Endometrial microvascular endothelial cells (primary cell): ENCODE data around the gene CASP3. TPM values are rescaled to one million over a fixed set of nuclear protein-coding genes. Genes with fewer than 3 reads are reported as not detected.
"Not testable (repeated sequence)": the region's sequence is repeated elsewhere in the genome, so short reads cannot be mapped to it uniquely, and the experiment has no call there.

Experiments
- in situ Hi-C: cut with HindIII; loops from 2 replicates; pipeline ENCODE4 v1.10.0; 2017; ENCODE audit warnings: low sequenced_read_pairs, low pct_unique_long_range_greater_than_20kb; ENCODE audit errors: inconsistent ontology term
- total RNA-seq: library from RNA; depleted of rRNA; stranded (reverse); fragments of >200 nt; gene quantifications from one replicate; pipeline ENCODE4 v1.2.3, GENCODE V29; 2015; ENCODE audit errors: inconsistent ontology term

Gene CASP3
- total RNA-seq, 1 donor from 2014 or later, result 50.5 TPM

DNA sequence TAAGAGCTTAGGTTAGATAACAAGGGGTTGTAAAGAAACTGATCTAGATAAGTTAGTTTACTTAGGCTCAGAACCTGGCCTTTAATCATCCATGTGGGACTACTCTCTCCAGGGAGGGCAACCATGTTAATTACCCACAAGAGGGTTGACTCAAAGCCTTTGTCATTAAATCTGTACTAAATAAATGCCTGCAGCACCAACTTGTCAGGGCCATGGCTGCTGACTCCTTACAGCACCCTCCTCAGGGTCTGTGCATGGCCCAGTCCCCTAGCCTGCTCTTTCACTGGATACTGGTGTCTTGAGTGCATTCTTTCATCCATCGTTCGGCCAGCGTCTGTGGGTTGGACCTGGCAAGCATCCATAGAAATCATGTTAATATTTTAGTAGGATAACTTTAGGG is 34.7 kb downstream of the CASP3 start:
- in situ Hi-C loops, result no loop called here

DNA sequence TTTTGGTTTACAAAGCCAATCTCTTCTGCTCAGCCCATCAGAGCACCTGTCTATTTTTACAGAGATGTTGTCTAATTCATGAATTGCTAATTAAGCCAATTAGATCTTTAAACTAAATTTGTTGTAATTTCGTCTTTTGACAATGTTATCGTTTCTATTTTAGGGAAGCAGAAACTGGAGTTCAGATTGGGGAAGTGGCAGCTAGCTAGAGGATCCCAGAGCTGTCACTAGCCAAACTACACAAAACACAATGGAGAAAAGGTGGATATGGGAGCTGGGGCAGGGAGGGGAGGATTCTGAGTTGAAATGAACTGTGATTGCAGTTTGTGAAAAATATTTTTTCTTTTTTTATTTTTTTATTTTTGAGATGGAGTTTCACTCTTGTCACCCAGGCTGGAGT is 35.8 kb downstream of the CASP3 start:
- in situ Hi-C loops, result no loop called here

DNA sequence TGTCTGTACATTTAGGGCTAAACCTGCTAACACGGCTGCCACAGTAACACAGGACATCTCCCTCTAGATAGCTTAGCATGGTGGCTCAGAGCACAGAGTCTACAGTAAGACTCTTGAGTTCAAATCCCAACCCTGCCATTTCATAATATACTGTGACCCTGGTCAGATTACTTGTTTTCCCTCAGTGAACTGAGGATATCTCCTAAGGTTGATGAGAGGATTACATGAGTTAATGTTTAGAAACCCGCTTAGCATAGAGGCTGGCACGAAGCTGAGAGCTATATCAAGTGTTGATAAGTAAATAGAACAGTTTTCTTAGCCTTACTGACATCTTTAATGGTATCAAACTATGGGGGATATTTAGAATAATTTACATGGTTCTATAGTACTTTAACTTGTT is 37.2 kb downstream of the CASP3 start:
- in situ Hi-C loops, result no loop called here

DNA sequence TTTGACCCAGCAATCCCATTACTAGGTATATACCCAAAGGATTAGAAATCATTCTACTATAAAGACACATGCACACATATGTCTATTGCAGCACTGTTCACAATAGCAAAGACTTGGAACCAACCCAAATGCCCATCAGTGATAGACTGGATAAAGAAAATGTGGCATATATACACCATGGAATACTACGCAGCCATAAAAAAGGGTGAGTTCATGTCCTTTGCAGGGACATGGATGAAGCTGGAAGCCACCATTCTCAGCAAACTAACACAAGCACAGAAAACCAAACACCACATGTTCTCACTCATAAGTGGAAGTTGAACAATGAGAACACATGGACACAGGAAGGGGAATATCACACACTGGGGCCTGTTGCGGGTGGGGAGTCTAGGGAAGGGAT is 41.8 kb downstream of the CASP3 start:
- in situ Hi-C loops, result not testable (repeated sequence)

DNA sequence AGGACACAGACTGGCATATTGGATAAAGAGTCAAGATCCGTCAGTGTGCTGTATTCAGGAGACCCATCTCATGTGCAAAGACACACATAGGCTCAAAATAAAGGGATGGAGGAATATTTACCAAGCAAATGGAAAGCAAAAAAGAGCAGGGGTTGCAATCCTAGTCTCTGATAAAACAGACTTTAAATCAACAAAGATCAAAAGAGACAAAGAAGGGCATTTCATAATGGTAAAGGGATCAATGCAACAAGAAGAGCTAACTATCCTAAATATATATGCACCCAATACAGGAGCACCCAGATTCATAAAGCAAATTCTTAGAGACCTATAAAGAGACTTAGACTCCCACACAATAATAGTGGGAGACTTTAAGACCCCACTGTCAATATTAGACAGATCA is 46.4 kb downstream of the CASP3 start:
- in situ Hi-C loops, result not testable (repeated sequence)

DNA sequence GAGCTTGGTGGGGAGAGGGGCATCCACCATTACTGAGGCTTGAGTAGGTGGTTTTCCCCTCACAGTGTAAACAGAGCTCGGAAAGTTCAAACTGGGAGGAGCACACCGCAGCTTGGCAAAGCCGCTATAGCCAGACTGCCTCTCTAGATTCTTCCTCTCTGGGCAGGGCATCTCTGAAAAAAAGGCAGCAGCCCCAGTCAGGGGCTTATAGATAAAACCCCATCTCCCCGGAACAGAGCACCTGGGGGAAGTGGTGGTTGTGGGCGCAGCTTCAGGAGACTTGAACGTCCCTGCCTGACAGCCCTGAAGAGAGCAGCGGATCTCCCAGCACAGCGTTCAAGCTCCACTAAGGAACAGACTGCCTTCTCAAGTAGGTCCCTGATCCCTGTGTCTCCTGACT is 48.3 kb downstream of the CASP3 start:
- in situ Hi-C loops, result not testable (repeated sequence)

DNA sequence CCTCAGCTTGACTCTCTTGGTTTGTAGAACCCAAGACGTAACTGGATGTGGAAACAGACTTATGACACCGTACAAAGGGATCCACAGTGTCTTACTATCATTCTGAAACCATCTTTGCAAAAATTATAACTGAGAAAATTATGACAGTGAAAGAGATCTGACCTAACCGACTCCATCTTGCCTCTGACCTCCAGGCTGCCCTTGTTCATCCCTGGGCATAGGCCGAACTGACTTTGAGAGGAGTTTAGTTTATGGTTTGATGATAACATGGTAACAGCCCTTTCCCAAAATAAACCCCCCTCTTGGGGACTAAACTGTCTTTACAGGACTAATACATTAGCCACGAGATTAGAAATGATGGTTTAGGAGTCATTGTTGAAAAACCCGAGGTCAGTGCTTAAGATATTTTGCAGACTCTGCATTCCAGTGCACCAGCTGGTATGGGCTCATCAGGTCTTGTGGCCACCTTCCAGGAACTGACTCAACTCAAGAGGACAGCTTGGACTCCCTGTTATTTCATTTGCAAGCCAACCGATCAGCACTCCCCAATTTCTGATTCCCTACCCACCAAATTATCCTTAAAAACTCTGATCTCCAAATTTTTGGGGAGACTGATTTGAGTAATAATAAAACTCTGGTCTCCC is 49.6 kb downstream of the CASP3 start:
- in situ Hi-C loops, result no loop called here

DNA sequence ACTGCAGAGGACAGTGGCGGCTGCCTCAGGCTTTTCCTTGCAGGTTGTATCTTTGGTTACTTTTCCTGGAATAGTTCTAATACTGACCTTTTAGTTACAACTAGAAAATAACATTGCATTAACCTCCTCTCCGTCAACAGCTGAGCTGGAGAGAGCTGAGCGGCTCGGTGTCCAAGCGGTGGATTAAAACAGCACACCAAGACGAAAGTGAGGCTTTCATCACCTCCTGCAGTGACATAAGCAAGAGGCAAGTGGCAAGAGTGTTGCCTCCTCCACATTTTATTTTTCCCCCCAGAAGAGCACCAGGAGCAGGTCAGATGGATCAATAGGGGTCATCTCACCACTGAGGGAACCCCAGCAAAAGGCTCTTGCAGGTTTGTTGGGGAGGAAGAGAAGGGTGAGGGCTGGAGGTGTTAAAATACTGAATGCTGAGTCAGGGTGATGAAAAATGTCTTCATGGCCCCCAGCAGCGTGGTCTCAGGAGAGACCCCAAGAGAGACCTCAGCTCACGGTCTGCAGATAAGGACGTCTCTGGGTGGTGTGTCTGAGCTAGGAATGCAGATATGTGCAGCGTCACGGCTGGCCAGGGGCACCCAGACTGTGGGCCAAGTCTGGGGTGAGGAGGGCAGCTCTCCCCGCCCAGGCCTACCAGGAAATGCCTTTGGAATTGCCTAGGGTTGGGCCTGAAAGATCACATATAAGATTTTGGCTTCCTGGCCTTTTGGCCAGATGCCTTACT is 50.3 kb downstream of the CASP3 start:
- in situ Hi-C loops, result no loop called here

DNA sequence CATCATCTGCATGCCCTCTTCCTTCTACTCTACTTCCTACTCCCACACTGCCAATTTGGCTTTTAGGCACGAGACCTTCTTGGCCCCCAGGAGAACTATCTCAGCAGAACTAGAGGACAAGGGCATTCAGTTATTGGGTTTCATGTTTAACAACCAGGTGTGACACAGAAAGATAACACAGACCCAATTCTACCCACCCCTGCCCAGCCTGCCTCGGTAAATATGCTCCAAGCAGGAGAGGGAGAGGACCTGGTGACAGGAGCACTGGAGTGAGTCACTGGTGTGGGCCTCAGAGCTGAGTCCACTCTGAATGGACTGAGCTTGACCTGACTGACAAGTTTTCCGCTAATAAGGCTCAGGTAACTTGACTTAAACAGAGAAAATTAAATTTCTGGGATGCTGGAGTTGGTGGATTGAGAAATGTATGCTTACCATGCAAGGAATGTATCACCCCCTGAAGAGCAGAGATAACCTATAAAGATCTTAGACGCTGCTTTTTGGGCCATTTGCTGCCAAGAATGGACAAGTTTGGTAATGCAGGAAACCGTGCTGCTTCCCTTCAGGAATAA is 52.5 kb downstream of the CASP3 start:
- in situ Hi-C loops, result no loop called here

DNA sequence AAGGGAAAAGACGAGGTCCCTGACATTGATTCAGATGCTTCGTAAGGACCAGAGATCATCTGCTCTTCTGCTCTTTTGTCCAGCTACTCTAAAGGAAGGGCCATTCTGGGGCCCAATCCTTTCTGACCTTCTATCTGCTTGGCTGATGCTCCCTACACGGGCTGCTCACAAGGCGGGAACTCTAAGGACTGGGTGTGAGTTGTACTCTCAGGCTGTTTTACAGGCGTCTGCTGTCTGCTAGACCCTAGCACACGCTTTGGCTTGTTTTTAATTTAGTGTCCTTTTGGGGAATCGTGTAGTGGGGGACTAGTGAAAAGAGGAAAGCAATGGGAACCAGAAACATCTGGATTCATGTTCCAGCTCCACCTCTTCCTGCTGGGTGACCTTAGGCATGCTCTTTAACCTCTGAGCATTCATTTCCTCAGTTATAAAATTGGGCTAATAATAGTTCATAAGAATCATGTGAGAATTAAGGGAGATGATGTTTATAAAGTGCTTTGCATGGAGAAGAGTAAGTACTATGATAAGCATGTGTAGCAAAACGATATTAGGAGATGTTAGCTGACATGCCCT is 53.1 kb downstream of the CASP3 start:
- in situ Hi-C loops, result no loop called here

DNA sequence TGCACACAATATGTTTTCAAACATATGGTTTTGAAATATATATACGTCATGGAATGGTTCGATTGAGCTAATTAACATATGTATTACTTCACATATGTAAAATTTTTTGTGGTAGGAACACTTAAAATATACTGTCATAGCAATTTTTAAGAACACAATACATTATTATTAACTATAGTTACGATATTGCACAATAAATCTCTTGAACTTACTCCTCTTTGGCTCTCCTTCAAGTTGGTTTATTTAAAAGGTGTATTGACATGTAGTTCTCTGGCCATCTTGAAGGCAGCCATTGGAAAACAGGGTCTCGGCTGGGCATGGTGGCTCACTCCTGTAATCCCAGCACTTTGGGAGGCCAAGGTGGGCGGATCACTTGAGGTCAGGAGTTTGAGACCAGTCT is 53.8 kb downstream of the CASP3 start:
- in situ Hi-C loops, result no loop called here

DNA sequence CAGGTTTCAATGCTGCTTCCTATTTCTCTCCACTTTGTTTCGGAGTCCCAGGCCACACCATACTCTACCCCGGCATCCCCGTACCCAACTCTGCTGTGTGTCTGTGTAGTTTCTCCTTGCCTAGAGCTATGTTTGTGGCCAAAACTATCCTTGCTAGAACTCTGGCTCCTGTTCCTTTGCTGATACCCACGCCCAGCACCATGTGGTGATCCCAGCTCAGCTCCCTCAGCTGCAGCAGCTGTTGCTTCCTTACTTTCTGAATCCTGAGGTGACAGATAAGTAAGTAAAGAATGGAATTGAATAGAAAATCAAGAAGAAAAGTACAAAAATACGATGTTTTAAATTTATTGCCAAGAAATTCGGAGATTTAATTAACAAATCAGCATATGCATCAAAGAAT is 55.8 kb downstream of the CASP3 start:
- in situ Hi-C loops, result no loop called here

DNA sequence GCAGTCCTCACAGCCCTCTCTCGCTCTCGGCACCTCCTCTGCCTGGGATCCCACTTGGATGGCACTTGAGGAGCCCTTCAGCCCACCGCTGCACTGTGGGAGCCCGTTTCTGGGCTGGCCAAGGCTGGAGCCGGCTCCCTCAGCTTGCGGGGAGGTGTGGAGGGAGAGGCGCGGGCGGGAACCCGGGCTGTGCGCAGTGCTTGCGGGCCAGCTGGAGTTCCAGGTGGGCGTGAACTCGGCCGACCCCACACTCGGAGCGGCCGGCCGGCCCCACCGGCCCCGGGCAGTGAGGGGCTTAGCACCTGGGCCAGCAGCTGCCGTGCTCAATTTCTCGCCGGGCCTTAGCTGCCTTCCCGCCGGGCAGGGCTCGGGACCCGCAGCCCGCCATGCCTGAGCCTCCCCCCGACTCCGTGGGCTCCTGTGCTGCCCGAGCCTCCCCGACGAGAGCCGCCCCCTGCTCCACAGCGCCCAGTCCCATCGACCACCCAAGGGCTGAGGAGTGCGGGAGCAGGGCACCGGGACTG is 57.4 kb downstream of the CASP3 start:
- in situ Hi-C loops, result not testable (repeated sequence)

DNA sequence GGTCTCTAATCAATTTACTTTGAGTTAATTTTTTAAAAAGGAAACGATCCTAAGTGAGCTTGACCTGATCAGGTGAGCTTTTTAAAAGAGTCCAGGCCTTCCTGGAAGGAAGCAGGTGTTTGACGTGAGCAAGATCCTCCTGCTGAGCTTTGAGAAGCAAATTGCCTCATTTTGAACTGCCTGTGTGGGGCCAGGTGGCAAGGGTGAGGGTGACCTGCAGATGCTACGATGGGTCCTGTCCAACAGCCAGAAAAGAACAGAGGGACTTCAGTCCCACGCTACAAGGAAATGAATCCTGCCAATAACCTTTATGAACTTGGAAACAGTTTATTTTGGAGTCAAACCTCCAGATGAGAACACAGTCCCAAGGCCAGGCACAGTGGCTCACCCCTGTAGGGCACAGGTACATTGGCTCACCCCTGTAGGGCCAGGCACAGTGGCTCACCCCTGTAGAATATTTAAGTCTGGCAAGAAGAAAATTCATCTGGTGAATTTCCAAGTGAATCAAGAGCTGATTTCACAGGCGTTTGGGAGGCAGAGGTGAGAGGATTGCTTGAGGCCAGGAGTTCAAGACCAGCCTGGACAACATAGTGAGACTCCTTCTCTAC is 58.1 kb downstream of the CASP3 start:
- in situ Hi-C loops, result no loop called here

DNA sequence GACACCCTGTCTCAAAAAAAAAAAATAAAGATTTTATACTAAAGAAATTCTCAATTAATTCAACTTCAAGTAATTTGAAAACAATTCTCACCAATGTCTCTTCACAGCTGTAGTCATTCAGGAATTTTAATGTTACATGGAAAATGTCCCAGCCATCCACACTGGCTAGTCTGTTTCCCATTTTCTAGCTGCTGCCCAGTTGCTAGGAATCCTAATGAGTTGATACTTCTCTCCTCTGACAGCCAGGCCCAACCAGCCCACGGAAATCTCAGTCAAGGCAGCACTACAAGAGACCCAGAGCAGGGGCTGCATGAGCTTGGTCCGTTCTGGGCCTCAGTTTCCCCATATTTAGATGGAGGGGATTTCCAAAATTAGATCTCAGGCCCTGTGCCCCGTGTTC is 59.1 kb downstream of the CASP3 start:
- in situ Hi-C loops, result no loop called here

DNA sequence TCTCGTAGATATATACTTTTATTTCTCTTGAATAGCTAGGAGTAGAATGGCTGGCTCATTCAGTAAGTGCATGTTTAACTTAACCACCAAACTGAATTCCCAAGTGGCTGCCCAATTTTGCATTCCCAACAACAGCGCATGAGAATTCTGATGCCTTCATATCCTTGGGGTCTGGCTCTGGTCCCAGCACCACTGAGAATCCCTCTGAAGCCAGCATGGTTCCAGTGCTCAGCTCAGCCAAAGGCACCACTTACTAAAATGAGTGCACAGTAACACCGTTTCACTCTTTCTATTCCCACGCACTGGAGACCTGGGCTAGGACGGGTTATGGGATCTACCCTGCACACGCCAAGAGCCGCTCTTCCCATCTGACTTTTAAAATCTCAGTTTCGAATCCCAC is 60.4 kb downstream of the CASP3 start:
- in situ Hi-C loops, result no loop called here

DNA sequence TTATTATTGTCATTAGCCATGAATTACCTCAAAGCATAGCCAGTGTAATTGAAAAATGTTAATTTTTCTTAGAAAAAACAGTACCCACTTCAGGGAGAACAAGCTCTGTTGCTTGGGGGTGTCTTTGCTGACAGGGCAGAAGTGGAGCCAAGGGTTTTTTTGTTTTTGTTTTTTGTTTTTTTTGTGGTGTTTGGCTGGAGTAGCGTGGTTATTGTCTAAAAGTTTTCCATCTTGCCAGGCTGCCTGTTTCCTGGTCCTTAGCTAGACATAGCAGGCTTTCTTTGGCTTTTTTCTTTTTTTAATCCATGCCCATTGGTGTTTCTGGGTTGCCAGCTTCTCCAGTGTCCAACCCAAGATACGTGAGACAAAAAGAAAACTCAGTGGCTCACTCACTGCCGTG is 61.5 kb downstream of the CASP3 start:
- in situ Hi-C loops, result no loop called here

DNA sequence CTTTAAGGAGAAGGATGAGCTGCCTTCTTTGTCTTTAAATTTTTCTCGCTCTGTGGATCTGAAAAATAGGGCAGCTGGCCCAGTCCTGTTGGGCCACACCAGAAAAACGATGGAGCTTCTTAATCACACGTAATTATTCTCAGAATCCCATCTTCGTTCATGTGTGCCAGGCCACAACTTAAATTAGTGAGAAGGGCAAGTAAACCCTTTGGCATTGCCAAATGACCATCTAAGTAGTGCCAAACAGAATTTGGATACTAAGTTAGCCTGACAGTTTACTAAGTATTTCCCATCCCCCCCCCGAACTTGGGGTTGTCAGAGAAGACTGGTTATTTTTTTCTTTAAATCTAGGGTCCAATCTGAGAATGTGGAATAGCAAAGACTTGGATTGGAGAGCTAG is 62.0 kb downstream of the CASP3 start:
- in situ Hi-C loops, result no loop called here

DNA sequence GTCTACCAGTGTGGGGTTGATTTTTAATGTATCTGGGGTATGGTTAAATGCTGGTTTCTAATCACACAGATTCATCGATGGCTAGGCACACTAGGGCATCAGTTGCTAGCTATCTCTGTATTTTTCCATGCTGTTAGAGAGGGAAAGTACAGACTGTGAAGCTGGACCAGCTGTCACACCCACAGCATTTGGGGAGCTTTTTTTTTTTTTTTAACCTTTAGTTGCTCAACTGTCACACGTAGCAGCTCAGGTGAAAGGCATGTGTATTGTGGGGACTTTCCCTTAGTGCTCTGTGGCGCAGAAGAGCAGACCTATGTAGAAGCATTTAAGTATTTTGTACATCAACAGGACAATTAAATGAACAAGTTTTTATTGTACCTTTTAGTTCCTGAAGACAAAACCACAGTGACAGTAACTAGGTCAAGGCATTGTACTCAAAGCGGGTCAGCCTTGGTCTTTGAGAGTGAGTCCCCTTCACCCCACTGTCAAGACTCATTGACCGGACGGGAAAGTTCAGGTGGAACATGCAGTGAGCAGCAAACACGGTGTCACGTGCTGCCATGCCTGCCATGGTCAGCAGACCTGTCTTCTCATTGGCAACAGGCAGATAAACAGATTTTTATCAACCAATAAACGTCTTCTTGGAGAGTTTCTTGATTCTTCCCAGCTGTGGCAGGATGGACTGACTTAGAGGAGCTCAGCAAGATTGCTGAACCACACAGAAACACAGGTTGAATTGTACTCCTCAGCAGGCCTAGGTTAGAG is 65.3 kb downstream of the CASP3 start:
- in situ Hi-C loops, result no loop called here
